HG02973 (cell line): Measurements from ENCODE around the gene ZNF791.
A peak's percentile ranks its signal among the peaks of the same experiment; 100 is the strongest.
"Not testable (repeated sequence)": the region's sequence is repeated elsewhere in the genome, so short reads cannot be mapped to it uniquely, and the experiment has no call there.

Experiments used
- ATAC-seq: cut with Tn5 transposase; IDR thresholded peaks from one replicate; pipeline ENCODE4 v1.9.1; 2021; ENCODE audit warnings: moderate library complexity; ENCODE audit not compliant: unreplicated experiment

Gene ZNF791

GRCh38 chr19:12610540-12611360 is at the start of gene ZNF791, which contains the start of gene ZNF490:
ZNF791 (plus strand) TSS chr19:12610920; CDS start chr19:12611080, 160 bp downstream.
ZNF490 (minus strand) TSS chr19:12610813; CDS start chr19:12610680, 133 bp downstream.
- peak; percentile 68 for ATAC-seq

DNA sequence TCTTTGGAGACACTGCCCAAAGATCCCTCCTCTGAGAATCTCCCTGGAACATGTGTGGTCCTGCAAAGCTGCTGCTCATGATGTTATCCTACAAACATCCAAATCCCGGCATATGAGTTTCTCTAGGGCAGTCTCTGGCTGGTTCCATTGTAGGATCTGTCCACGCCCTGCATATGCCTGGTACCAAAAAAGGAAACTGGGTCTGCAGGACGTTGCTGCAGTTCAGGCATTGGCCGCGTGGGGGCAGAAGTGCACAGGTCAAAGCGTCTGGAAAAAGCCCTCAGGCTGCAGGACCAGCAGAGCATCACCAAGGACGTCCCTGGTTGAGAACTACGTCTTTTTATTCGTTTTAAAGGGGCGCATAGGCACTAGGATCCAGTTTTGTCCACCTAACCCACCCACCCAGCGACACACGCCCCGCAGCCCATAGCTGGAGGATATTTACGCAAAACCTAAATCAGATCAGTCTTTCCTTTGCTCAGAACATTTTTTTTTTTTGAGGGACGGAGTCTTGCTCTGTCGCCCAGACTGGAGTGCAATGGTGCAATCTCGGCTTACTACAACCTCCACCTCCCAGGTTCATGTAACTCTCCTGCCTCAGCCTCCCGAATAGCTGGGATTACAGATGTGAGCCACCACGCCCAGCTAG is 46.6 kb upstream of the ZNF791 start:
- no peak for ATAC-seq

DNA sequence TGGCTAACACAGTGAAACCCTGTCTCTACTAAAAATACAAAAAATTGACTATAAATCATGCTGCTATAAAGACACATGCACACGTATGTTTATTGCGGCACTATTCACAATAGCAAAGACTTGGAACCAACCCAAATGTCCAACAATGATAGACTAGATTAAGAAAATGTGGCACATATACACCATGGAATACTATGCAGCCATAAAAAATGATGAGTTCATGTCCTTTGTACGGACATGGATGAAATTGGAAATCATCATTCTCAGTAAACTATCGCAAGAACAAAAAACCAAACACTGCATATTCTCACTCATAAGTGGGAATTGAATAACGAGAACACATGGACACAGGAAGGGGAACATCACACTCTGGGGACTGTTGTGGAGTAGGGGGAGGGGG is 44.3 kb upstream of the ZNF791 start:
- ATAC-seq, result not testable (repeated sequence)

DNA sequence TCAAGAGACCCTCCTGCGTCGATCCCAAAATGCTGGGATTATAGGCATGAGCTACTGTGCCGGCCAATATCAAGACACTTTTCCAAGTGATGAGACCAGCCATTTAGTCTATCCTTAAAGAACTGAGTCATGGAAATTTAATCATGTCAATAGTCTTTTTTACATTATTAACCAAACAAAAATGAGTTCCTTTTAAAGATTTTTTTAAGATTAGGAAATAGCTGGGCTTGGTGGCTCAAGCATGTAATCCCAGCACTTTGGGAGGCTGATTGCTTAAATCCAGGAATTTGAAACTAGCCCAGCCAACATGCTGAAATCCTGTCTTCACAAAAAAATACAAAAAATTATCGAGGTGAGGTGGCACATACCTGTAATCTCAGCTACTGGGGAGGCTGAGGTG is 42.8 kb upstream of the ZNF791 start:
- ATAC-seq, result no peak

- ATAC-seq, result no peak
These were observed 36.7 kb upstream of the ZNF791 start for GRCh38 chr19:12574036-12574435.

DNA sequence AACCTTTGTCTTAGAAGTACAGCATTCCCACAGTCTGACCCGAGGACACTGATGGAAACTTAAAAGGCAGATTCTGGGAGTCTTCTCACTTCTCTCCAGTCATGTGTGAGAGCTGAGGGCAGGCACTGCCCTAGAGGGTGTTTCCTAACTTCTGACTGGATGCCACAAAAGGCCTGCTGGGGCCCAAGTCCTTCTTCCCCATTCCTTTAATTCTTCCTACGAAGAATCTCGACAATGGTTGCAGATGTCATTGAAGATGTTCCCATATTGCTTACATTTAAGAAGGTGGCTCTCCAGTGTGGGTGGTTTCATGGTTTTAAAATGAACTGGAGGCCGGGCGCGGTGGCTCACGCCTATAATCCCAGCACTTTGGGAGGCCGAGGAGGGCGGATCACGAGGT is 32.1 kb upstream of the ZNF791 start:
- no peak for ATAC-seq

- ATAC-seq, result no peak
These were observed 30.5 kb upstream of the ZNF791 start for GRCh38 chr19:12580180-12580694.

GRCh38 chr19:12581100-12581499 is 29.6 kb upstream of the ZNF791 start:
- ATAC-seq, result no peak

DNA sequence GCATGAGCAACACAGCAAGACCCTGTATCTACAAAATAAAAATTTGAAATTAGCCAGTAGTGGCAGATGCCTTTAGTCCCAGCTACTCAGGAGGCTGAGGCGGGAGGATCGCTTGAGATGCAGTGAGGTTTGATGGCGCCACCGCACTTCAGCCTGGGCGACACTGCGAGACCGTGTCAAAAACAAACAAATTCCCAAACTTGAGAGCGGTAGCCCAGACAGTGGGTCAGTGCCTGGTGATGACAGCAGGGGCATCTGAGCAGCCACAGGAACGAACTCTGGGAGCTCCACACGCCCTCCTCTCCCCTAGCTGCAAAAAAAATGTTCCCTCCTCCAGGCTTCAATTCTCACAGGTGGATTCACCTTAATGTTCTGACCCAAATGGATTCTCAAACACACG is 14.2 kb upstream of the ZNF791 start:
- no peak for ATAC-seq

DNA sequence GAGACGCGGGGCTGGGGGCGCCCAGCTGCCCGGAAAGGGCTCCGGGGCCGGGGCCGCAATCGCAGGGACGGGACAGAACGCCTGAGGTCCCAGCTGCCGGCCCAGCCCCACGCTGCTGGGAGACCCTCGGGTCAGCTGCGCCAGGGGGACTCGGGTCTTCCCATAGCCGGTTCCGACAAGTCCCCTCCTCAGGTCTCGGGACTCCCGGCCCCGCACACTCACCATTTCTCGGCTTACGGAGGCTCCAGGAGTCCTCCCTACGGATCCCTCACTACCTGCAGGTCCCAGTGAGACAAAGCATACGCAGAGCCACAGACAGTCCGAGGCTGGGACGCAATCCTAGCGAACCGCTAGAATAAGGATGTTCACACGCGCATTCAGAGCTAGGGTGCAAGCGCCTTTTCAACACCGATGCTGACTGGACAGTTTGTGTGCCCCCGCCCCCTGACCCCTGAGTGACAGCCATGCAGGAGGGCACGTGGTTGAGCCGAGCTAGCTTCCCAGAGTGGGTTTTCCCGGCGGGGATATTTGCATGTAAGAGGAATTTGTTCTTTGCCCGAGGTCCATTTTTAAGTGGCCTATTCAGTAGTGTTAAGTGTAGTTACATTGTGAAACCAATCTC is 13.7 kb upstream of the ZNF791 start:
- no peak for ATAC-seq

DNA sequence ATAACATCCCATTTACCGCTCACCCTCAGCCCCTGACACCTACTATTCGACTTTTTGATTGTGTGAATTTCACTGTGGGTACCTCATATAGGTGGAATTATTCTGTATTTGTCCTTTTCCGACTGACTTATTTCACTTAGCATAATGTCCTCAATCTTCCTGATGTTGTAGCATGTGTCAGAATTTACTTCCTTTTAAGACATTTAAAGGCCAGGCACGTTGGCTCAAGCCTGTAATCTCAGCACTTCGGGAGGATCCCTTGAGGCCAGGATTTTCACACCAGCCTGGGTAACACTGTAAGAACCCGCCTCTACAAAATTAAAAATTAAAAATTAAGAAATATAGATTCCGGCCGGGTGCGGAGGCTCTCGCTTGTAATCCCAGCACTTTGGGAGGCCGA is 13.1 kb upstream of the ZNF791 start:
- ATAC-seq, result no peak

DNA sequence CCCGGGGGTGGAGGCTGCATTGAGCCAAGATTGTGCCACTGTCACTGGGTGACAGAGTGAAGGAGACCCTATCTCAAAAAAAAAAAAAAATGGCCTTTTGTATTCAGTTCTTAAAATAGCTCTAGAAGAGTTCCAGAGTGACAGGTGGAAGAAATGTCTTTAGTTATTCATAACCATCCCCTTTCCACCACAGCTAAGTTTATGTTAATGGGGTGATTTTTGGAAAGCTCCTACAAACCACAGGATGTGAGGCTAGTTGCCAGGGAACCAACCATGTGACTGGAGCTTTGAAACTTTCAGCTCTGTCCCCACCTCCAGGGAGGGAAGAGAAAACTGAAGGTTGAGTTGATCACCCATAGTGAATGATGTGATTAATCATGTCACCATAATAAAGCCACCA is 7.0 kb upstream of the ZNF791 start:
- ATAC-seq, result peak; percentile 72

DNA sequence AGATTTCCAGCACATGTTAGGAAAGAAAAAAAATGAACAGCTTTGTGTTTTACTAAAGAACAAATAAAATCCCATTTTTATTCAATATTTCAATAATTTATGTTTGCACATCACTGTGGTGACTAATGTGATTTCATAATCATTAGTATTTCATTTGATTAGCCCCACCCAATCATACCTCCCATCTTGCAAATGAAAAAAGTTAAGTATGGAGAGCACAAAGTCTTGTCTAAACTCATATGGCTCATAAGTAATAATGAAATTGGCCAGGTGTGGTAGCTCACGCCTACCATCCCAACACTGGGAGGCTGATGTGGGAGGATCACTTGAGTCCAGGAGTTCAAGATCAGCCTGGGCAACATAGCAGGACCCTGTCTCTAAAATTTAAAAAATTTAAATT is 3.9 kb upstream of the ZNF791 start:
- ATAC-seq, result no peak

- ATAC-seq, result no peak
These were observed 3.1 kb upstream of the ZNF791 start for GRCh38 chr19:12607631-12608030.

- ATAC-seq, result no peak
These were observed 610 bp downstream of the ZNF791 start for GRCh38 chr19:12611361-12611699.

- ATAC-seq, result no peak
These were observed 6.9 kb downstream of the ZNF791 start for GRCh38 chr19:12617646-12618045.

DNA sequence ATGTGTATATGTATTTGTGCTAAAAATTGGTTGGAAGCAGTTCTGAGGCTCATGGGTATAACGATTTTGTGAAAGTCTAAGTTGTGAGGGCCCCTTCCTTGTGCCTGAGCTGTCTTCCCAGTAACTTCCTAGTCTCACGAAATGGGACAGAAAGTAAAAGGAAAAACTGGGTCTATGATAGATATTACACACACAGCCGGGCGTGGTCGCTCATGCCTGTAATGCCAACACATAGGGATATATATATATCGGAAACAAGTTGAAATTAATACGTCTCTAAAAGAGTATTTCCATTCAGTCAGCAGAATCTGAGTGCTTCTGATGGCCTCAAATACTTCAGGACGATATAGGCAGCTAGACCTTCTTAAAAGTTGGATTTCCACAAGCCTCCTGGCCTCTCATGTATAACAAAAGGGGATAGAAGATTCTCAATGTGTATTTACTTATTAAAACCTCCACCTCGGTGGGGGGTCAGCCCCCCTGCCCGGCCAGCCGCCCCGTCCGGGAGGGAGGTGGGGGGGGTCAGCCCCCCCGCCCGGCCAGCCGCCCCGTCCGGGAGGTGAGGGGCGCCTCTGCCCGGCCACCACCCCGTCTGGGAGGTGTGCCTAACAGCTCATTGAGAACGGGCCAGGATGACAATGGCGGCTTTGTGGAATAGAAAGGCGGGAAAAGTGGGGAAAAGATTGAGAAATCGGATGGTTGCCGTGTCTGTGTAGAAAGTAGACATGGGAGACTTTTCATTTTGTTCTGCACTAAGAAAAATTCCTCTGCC is 10.7 kb downstream of the ZNF791 start:
- not testable (repeated sequence) for ATAC-seq

DNA sequence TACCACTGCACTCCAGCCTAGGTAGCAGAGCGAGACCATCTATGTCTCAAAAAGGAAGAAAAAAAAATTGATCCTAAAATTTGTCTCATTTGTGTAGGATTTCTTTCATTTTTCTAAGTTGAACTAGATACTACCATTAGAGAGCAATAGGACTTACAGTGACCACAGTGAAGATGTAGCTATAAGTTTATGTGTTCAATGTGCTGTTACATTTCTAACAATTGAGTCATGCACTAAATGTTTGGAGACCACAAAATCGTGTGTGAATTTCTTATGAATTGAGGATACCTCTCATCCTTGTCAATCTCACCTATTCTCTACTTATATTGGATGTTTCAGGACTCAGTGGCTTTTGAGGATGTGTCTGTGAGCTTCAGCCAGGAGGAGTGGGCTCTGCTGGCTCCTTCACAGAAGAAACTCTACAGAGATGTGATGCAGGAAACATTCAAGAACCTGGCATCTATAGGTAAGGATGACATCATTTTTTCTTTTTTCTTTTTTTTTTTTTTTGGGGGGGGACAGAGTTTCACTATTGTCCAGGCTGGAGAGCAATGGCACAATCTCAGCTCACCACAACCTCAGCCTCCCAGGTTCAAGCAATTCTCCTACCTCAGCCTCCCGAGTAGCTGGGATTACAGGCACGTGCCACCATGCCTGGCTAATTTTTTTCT is 12.8 kb downstream of the ZNF791 start:
- ATAC-seq, result no peak

GRCh38 chr19:12626958-12627357 is 16.2 kb downstream of the ZNF791 start:
- no peak for ATAC-seq
